ENCODE results near the gene COPS9.

GRCh38 chr2:240103136-240103535, 33.0 kb downstream of the COPS9 start:
- TF ChIP-seq CTCF (conservative IDR thresholded peaks at IDR 0.05 in 1 of 2, IDR thresholded peaks at IDR 0.05 in 1 of 2; ENCODE audit: low read depth in 1 of 2, low read length in 2 of 2) (no peak), EZH2 (IDR thresholded peaks at IDR 0.05; ENCODE audit: low read length, missing control alignments) (no peak)

All from fibroblast of lung (primary cell).